H9 (cell line): ENCODE measurements around the gene MED23. TPM values are rescaled to one million over a fixed set of nuclear protein-coding genes. Genes with fewer than 3 reads are reported as not detected.

ENCODE experiments used
- DNase-seq: peaks from one replicate; pipeline ENCODE4 v3.0.0-alpha.2; 2017
- H2AFZ ChIP-seq: one replicate; pipeline ENCODE4 v1.6.1; 2013; ENCODE audit warnings: mild to moderate bottlenecking, low read length, control low read depth, moderate library complexity
- H2AK5ac ChIP-seq: 2 replicates; pipeline ENCODE4 v1.6.1; 2013; ENCODE audit warnings: low read length, control low read depth, mixed read lengths; ENCODE audit not compliant: insufficient read length
- H2BK120ac ChIP-seq: one replicate; pipeline ENCODE4 v1.6.1; 2013; ENCODE audit warnings: low read depth, mild to moderate bottlenecking, low read length, control low read depth, inconsistent platforms; ENCODE audit not compliant: poor library complexity, severe bottlenecking
- H2BK12ac ChIP-seq: 2 replicates; pipeline ENCODE4 v1.6.1; 2013; ENCODE audit warnings: low read length, control low read depth, mixed read lengths, low read depth; ENCODE audit not compliant: insufficient read length
- H2BK15ac ChIP-seq: 2 replicates; pipeline ENCODE4 v1.6.1; 2013; ENCODE audit warnings: low read depth, low read length, control low read depth
- H2BK20ac ChIP-seq: one replicate; pipeline ENCODE4 v1.6.1; 2013; ENCODE audit warnings: low read depth, mild to moderate bottlenecking, low read length, control low read depth, inconsistent platforms; ENCODE audit not compliant: poor library complexity, severe bottlenecking
- H2BK5ac ChIP-seq: 2 replicates; pipeline ENCODE4 v1.6.1; 2013; ENCODE audit warnings: low read length, control low read depth, mixed read lengths; ENCODE audit not compliant: insufficient read length
- H3K14ac ChIP-seq: 2 replicates; pipeline ENCODE4 v1.6.1; 2013; ENCODE audit warnings: low read length, control low read depth; ENCODE audit not compliant: insufficient read depth
- H3K18ac ChIP-seq: 2 replicates; pipeline ENCODE4 v1.6.1; 2013; ENCODE audit warnings: low read depth, mild to moderate bottlenecking, mixed read lengths, low read length, control low read depth; ENCODE audit not compliant: insufficient read length
- H3K23ac ChIP-seq: 2 replicates; pipeline ENCODE4 v1.6.1; 2013; ENCODE audit warnings: low read length, control low read depth, mixed read lengths, low read depth; ENCODE audit not compliant: insufficient read length
- H3K23me2 ChIP-seq: 2 replicates; pipeline ENCODE4 v1.6.1; 2013; ENCODE audit warnings: low read depth, mild to moderate bottlenecking, mixed read lengths, low read length, control low read depth; ENCODE audit not compliant: insufficient read length, poor library complexity, severe bottlenecking
- H3K27ac ChIP-seq: 2 replicates; pipeline ENCODE4 v1.5.1; 2013; ENCODE audit warnings: low read length, control low read depth, mixed read lengths, low read depth; ENCODE audit not compliant: insufficient read length
- H3K27me3 ChIP-seq: 2 replicates; pipeline ENCODE4 v1.6.1; 2013; ENCODE audit warnings: low read length, control low read depth, inconsistent platforms; ENCODE audit not compliant: insufficient read depth
- H3K4ac ChIP-seq: 2 replicates; pipeline ENCODE4 v1.6.1; 2013; ENCODE audit warnings: low read depth, mild to moderate bottlenecking, control low read depth, inconsistent platforms, low read length, moderate library complexity
- H3K4me1 ChIP-seq: 2 replicates; pipeline ENCODE4 v1.6.1; 2013; ENCODE audit warnings: low read length, control low read depth, inconsistent platforms; ENCODE audit not compliant: insufficient read depth
- H3K4me2 ChIP-seq: 2 replicates; pipeline ENCODE4 v1.6.1; 2013; ENCODE audit warnings: low read length, control low read depth, mixed read lengths; ENCODE audit not compliant: insufficient read length, insufficient read depth
- H3K56ac ChIP-seq: 2 replicates; pipeline ENCODE4 v1.6.1; 2013; ENCODE audit warnings: low read depth, mild to moderate bottlenecking, mixed read lengths, low read length, control low read depth; ENCODE audit not compliant: insufficient read length
- H3K79me1 ChIP-seq: 2 replicates; pipeline ENCODE4 v1.6.1; 2013; ENCODE audit warnings: low read depth, mild to moderate bottlenecking, moderate library complexity, low read length, control low read depth, inconsistent platforms; ENCODE audit not compliant: insufficient read depth, poor library complexity, severe bottlenecking
- H3K79me2 ChIP-seq: 2 replicates; pipeline ENCODE4 v1.6.1; 2013; ENCODE audit warnings: low read length, control low read depth, inconsistent platforms; ENCODE audit not compliant: insufficient read depth
- H3K9ac ChIP-seq: 2 replicates; pipeline ENCODE4 v1.6.1; 2013; ENCODE audit warnings: low read length, control low read depth, mixed read lengths; ENCODE audit not compliant: insufficient read length; ENCODE audit errors: extremely low read depth
- H3K9me3 ChIP-seq: one replicate; pipeline ENCODE4 v1.6.1; 2013; ENCODE audit warnings: low read depth, low read length, inconsistent platforms; ENCODE audit not compliant: control insufficient read depth
- H3T11ph ChIP-seq: one replicate; pipeline ENCODE4 v1.6.1; 2013; ENCODE audit warnings: mild to moderate bottlenecking, low read length, control low read depth, inconsistent platforms
- H4K20me1 ChIP-seq: one replicate; pipeline ENCODE4 v1.6.1; 2013; ENCODE audit not compliant: control insufficient read depth, insufficient read length, insufficient read depth
- H4K5ac ChIP-seq: 2 replicates; pipeline ENCODE4 v1.6.1; 2013; ENCODE audit warnings: low read depth, mild to moderate bottlenecking, mixed read lengths, low read length, control low read depth; ENCODE audit not compliant: insufficient read length
- H4K8ac ChIP-seq: replicated peaks from 2 replicates; pipeline ENCODE4 v1.6.1; 2013; ENCODE audit warnings: low read length, control low read depth, mixed read lengths, low read depth; ENCODE audit not compliant: insufficient read length
- H4K91ac ChIP-seq: 2 replicates; pipeline ENCODE4 v1.6.1; 2013; ENCODE audit warnings: low read depth, mild to moderate bottlenecking, moderate library complexity, mixed read lengths, low read length, control low read depth; ENCODE audit not compliant: insufficient read length
- H3K27ac Mint-ChIP-seq, 3 experiments: 2 replicates in 2 of 3; 3 replicates in 1 of 3; pipeline ENCODE4 v1.8.0; 2020 to 2021; ENCODE audit warnings: mixed read lengths in 3 of 3, mild to moderate bottlenecking in 1 of 3, moderate library complexity in 1 of 3
- H3K27me3 Mint-ChIP-seq: 2 replicates; pipeline ENCODE4 v1.8.0; 2021; ENCODE audit warnings: low read depth, mild to moderate bottlenecking, moderate library complexity, mixed read lengths
- H3K36me3 Mint-ChIP-seq, 3 experiments: 2 replicates in 2 of 3; 3 replicates in 1 of 3; pipeline ENCODE4 v1.8.0; 2020 to 2021; ENCODE audit warnings: low read depth in 3 of 3, mixed read lengths in 3 of 3; ENCODE audit not compliant: insufficient read depth in 1 of 3
- H3K4me1 Mint-ChIP-seq, 2 experiments: 2 replicates each; pipeline ENCODE4 v1.8.0; 2020; ENCODE audit warnings: mixed read lengths in 2 of 2
- H3K4me3 Mint-ChIP-seq, 2 experiments: 2 replicates in 1 of 2; 3 replicates in 1 of 2; pipeline ENCODE4 v1.8.0; 2020 to 2021; ENCODE audit warnings: mild to moderate bottlenecking in 2 of 2, mixed read lengths in 2 of 2, moderate library complexity in 1 of 2
- H3K9me3 Mint-ChIP-seq, 2 experiments: 2 replicates in 1 of 2; 3 replicates in 1 of 2; pipeline ENCODE4 v1.8.0; 2020; ENCODE audit warnings: mild to moderate bottlenecking in 2 of 2, mixed read lengths in 2 of 2, moderate library complexity in 1 of 2
- CTCF ChIP-seq: fragments of 200-600 bp; sonication (generic); conservative IDR thresholded peaks from 3 replicates; pipeline ENCODE4 v1.8.0; 2021; ENCODE audit warnings: antibody characterized with exemption, mild to moderate bottlenecking
- whole genome bisulfite sequencing: extraction: QIAGEN DNeasy Blood & Tissue Kit; methylation state at CpG from one replicate; pipeline ENCODE4 v1.1.7; 2013; ENCODE audit warnings: missing lambda C conversion rate, low lambda C conversion rate, mixed read lengths; ENCODE audit not compliant: insufficient read length; ENCODE audit errors: extremely low coverage; 5-methylcytosine and 5-hydroxymethylcytosine counted together
- total RNA-seq: library from RNA; stranded (reverse); gene quantifications from 2 replicates; pipeline ENCODE4 v1.2.1, GENCODE V29; 2021

The MED23 gene
- total RNA-seq, 1 experiment from 2014 or later: 16.2 TPM

- Histone ChIP-seq H3K4ac (no peak overlapping the region), H3K4me2 (no peak overlapping the region), H2BK12ac (no peak overlapping the region), H3K79me1 (no peaks in the 10 kb centered on the region), H4K91ac (no peak overlapping the region), H3K18ac (no peak overlapping the region), H3K56ac (no peak overlapping the region), H4K20me1 (no peaks in the 10 kb centered on the region), H3K79me2 (no peaks in the 10 kb centered on the region), H3K23ac (no peak overlapping the region), H2BK5ac (no peak overlapping the region), H2BK15ac (no peak overlapping the region), H4K8ac (no peak overlapping the region), H4K5ac (no peak overlapping the region), H2AFZ (no peak overlapping the region), H3K9ac (no peak overlapping the region), H3K27ac (no peak overlapping the region), H3K23me2 (no peaks in the 10 kb centered on the region), H3K4me1 (no peaks in the 10 kb centered on the region; the same call in 1 of the 2 replicates), H3K9me3 (no peaks in the 10 kb centered on the region), H3K14ac (no peak overlapping the region), H3K27me3 (no peaks in the 10 kb centered on the region), H3T11ph (no peak overlapping the region), H2BK120ac (no peak overlapping the region), H2BK20ac (no peak overlapping the region), H2AK5ac (no peak overlapping the region)
- Mint-ChIP-seq H3K4me1 (no peaks in the 10 kb centered on the region; a peak in 1 of 4 replicates), H3K4me3 (no peak overlapping the region), H3K27ac (no peak overlapping the region), H3K36me3 (no peaks in the 10 kb centered on the region), H3K9me3 (no peaks in the 10 kb centered on the region), H3K27me3 (no peaks in the 10 kb centered on the region)
- DNase-seq: no peak
- no peak for TF ChIP-seq CTCF
- WGBS: no CpG with 5 or more reads among the region's 3 CpGs
Measured at GRCh38 chr6:131656667-131657066, 28.6 kb upstream of the MED23 start.
